SIG-M5 (cell line): ENCODE measurements around the gene TNS3.
"Not testable (repeated sequence)": the region's sequence is repeated elsewhere in the genome, so short reads cannot be mapped to it uniquely, and the experiment has no call there.

Experiments used
- DNase-seq: peaks from one replicate; lab custom pipeline; 2025; lab: John Stamatoyannopoulos, UW

Gene TNS3

DNA sequence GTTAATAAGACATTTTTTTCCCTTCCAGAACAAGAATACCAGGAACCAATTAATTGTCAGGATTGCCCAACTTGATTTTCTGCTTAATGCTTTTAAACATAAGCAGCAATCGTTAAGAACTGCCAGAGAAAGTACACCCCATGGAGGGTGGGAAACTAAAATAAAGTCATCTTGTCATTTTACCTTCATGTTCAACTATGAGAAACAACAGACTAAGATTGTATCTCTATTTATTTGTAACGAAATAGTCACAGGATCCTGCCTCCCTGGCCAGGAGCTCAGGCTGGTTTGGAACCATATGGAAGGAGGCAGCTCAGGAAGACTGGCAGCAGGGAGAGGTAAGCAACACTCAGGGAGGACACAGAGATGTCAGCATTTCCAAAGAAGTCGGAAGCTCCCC is 129.6 kb downstream of the TNS3 start:
- no peak for DNase-seq

DNA sequence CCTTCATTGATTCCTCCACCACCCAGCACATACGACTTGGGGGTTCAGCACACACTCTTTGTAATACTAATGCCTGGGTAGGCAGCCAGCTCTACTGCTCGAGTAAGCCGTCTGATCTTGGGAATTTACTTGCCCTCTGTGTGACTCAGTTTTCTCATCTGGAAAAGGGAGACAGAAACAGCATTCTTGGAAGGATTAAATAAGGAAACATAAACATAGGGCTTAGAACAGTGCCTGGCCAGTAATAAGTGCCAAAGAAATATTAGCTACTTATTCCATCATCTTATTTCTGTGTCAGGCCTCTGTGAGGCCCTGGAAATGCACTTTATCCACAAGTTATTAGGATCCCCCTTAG is 130.1 kb downstream of the TNS3 start:
- DNase-seq, result no peak

DNA sequence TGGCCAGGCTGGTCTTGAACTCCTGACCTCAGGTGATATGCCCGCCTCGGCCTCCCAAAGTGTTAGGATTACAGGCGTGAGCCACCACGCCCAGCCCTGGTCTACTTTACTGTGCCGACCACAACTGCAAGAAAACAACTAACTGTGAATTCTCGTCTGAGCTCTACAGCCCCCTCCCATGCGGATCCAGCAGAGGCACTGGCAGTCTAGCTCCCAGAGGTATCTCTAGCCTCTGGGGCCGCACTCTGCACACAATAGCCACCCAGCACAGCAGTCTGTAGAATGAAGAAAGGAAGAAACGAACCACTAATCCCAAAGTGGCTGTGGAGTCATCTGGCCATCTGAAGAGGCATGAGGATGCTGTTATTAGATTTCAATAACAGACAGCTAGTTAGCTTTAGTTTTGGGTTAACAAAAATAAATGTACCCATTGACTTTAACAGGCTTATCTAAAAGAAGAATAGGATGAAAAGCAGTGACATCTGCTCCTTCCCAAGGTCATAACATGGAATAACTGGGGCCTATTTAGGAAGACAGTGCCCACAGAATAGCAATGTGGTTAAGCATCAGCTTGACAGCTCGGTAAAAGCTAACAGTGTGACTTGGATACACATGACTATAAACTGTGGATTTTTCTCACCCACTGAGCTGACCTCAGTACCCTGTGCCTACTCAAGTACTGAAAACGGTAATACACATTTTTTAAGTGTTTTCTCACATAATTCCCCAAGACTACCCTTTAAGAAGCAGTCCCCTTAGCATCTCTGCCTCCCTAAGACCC is 131.9 kb downstream of the TNS3 start:
- DNase-seq, result no peak

DNA sequence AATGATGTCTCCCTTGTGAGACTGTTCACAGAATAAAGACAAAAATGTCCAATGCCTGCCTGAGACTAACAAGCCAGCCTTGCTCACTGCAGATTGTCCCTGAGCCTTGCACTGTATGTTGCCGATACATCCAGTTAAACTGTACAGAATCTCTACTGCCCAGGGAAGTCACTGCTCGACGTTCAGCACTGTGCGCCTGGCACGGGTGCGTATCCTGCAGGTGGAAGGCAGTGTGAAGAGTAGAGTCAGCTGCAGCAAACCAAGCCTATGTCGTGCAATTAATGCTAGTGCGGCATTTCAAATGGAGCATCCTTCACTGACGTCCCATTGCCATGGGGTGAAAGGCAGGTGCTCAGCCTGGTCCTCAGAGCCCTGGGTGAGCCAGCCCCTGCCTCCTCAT is 132.9 kb downstream of the TNS3 start:
- no peak for DNase-seq

DNA sequence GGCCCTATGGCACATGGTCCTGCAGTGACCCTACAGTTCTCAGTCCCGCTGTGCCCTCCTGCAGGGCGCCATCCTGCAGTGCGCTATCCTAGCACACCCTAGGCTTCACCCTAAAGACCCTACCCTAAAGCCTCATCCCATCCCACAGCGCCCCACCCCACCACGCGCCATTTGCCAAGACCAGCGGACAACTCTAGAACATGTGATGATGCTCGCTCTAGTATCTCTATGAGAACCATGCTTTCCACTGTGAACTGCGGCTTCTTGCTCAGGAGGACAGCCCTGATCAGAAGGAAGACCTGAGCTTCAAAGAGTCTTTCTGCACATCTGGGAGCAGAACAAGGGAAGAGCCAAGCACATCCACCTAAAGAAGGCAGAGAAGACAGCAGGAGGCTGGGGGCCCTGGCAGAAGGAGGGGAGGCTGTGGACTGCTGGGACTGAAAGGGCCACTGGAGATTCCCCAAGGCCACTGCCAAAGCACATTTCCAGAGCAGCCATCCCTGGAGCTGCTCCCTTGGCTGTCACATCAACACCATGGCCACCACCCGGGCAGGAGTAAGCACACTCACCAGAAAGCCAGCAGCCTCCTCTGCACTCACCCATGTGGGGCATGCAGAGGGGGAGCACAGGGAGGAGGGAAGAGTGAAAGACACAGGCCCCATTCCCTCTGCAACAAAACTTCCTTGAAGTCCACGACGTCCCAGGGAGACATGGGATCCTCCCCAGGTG is 134.1 kb downstream of the TNS3 start:
- no peak for DNase-seq

DNA sequence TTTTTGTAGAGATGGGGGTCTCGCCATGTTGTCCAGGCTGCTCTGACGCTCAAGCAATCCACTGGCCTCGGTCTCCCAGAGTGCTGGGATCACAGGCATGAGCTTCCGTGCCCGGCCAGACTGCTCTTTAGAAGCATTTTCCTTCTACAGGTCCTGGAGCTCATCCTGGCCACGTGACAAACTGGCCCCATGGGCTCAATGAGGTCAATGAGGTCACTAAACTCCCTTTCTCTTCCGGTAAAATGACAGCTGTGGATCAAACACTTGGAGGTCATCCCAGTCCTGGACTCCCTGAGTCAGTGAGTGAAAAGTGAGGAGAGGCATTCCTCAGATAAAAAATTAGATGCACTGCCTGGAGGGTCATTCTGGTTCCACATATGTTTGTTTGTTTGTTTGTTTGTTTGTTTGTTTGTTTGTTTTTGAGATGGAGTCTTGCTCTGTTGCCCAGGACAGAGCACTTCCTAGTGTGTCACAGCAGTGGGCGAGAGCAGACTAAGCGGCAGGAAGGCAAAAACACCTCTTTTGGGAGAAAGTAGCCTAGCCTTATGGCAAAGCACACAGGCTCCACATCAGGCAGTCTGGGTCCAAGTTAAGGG is 134.9 kb downstream of the TNS3 start:
- no peak for DNase-seq

DNA sequence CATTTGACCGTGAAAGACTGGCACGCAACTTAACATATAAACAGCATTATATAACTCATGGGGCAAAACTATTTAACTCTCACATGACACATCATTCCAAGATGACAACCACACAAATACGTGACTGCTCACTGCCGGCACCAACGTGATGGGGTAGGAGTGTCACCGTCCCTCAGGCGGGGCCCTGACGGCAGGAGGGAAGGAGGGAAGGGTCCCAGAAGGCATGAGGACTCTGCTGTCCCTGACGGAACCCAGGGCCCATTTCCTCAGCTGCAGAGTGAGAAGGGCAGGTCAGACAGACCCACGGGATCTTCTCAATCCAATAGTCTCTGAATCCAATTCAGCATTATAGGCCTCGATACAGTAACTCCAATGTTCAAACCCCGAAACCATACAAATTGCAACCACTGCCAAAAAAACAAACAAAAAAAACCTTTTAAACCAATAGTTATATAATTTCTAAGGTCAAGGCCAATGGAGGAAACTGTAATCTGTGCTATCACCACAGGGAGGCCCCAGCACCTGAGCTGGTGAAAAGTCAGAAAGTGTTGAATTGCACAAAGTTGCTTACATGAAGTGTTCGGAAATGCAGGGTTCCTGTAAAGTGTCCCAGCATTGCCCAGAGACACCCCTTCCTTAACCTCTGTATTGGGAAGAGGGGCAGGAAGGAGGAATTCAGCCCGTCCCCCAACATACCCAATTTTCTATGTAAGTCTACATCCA is 137.4 kb downstream of the TNS3 start:
- DNase-seq, result no peak

DNA sequence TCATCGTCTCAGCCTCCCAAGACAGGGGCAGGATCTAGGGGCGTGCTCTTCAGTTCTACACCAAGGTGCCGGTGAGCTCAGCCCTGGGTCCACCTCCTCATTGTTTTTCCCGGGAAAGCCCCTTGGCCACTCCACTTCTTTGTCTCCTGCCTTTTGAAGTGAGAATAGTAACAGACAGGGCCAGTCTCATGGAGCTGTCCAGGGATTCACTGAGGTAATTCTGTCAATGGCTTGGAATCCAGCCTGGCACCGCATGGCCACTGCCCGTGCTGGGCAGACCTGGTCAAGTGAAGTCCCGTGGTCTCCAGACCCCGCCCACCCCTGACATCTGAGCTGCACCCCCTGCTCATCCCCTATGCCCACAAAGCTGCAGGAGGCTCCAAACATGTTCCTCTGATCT is 138.9 kb downstream of the TNS3 start:
- no peak for DNase-seq

DNA sequence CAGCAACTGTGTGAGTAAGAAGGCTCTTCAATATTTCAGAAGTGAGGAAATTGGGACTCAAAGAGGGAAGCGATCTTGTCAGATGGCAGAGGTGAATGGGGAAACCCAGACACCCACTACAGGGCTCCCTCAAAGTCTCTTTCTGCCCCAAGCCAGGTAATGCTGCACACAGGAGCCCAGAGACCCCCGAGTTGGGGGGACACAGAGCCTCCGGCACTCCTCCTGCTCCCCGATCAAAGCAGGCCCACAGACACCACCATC is 139.4 kb downstream of the TNS3 start:
- no peak for DNase-seq

DNA sequence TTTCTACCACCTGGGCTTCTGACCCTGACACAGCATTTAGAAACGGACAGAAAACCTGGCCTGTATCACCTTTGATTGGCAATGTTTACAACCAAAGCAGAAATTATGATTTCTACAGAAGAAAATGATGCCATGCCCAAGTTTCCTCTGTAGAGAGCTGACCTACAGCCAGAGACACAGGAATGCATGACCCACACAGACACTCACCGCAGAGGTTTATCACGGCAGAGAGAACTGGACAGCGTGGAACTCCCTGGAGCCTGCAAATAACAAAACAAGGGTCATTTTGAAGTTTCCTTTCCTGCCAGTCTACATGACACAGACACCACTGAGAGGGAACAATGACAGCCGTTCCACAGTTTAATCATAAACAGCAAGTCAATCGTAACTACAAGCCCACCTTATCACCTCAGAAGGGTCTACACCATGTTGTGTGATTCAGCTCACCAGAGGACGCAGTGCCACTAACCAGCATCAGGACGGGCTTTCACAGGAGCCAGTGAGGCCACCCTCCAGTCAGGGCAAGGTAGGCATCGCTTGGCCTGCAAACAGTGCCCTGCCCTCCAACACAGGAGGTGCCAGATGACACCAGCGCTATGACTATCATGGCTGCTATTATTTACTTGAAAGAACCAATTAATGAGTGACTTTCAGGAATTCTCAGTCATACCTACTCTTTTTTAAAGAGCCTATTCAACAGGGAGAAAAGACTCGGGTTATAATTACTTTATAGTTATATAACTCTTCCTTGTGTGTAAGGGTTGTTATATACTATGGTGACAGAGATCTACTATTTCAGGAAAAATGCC is 139.9 kb downstream of the TNS3 start:
- DNase-seq, result no peak

DNA sequence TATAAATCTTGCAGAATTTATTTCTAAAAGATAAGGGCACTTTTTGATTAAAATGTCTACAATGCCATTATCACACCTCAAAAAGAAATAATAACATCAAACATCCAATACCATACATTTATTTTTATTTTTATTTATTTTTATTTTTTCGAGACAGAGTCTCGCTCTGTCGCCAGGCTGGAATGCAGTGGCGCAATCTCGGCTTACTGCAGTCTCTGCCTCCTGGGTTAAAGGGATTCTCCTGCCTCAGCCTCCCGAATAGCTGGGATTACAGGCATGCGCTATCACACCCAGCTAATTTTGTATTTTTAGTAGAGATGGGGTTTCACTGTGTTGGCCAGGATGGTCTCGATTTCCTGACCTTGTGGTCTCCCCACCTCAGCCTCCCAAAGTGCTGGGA is 140.9 kb downstream of the TNS3 start:
- not testable (repeated sequence) for DNase-seq

DNA sequence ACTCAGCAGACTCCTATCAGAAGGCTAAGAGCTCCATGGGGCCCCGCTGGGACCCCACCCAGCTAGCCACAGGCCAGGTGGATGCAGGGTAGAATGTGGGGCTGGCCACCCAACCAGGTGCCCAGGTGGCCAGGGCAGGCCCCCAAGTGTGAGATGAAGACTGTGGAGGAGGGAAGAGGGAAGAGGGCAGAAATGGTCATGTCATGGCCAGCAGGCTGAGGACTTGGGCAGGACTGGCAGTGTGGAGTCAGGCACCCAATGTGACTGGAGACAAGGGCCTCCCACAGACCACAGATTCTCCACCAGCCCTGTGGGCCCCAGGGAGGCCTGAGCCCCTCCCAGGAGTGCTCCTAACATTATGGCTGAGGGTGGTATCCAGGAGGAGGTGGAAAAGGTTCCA is 141.6 kb downstream of the TNS3 start:
- no peak for DNase-seq

DNA sequence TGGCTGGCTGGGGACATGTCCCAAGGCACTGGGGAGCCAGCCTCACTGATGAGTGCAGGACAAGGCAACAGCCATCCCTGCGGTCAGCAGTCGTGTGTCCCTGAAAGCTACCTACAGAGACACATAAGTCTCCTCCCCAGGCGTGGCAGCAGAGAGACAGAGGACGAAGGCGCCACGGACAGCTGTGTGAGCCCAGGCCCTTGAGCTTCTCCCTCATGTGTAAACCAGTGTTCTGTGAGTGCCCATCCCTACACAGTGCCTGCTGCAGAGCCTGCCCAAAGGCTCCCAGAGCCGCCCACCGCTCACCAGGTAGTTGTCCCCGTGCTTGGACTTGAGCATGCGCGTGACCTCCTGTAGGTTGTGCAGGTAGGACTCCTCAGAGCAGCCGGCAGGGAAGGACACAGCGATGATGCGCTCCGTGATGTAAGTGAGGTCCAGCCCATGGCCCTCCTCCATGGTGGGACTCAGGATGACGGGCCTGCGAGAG is 142.7 kb downstream of the TNS3 start:
- no peak for DNase-seq

DNA sequence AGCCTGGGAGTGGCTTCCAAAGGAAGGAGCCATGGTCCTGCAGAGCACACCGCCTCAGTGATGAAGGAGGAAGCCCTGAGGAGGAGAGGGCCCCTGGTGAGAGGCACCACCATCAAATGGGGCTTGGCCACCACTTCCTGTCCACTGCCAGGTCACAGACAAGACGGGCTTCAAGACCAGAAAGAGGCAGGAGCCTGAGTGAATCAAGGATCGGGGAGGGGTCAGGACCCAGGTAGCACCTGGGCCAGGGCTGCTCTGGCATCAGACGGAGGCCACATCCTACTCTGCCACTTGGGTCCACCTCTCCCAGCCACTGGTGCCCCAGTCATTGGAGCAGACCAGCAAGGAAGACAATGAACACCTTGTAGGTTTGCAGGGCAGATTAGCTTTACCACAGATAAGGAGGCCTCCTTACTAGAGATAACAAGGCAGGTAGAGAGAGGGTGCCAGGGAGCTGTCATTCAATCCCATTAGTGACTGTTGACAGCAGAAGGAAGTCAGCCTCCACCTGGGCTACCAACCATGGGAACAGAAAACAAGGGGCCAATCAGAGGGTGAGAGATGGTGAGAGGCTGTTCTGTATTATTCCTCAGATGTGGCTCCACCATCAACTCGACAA is 143.4 kb downstream of the TNS3 start:
- no peak for DNase-seq

DNA sequence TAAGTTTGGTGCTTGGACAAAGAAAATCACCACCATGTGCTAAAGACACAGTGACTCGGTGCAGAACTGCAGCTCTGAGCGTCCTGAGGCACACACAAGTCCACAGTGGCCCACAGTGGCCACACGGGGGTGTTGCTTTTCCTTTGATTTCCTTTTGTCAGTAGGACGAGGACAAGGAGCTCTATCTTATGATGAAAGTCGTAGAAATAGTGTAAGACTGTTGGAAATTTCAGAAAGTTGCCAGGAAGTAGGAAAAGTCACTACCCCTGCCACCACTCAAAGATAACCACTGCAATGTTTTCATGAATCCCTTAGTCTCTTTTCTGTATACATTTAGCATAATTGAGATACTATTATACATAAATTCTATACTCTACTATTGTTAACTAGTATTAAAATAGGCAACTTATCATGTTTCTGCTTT is 146.0 kb downstream of the TNS3 start:
- no peak for DNase-seq

DNA sequence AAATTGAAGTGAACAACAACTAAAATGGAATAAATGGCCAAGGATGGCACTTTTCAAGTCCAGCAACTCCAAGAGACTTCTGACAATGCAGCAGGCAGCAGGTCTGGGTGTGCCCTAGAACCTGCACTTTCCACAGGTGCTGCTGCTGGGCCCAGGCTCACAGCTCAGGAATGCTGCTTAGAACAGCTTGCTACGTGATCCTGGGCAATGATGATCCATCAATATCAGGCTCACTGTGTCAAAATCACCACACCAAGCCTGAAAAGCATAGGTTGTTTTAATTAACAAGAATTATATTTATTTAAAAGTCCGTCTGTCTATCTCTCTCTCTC is 148.4 kb downstream of the TNS3 start:
- DNase-seq, result no peak

DNA sequence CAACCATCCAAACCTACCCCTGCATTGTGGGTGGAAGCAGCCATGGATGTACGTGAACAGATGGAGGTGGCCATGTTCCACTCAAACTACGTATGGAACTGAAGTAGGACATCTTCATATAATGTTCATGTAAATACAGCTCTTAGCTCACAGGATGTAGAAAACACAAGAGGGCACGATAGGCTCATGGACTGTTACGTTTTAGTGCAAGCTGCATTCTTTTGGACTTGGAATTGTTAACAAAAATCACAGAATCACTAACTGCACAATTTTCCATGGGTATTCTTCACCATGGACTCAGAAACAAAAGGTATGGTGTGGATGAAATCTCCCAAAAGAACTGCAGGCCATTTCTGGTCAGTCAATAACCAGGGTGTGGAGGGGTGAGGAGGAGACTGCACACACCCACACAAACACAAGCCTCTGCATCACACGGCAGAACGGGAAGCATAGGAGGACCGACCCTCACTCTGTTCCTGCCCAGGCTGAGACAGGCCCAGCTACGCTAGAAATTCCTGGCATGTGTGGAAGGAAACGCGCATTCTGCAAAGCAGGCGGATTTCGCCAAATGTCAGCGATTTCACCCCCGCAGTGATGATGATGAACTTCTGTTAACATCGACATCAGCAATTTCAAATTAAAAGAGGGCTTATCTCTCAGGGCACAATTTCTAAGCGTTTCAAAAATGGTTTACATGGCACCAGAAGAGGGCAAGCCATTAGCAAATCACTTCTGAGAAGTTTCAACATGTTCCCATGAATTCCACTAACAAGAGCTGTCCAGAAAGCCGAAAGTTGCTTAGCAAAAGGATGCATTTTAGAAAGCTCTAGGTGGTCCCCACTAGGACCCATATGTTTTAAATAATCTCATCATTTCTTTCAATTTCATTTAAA is 149.0 kb downstream of the TNS3 start:
- DNase-seq, result no peak

DNA sequence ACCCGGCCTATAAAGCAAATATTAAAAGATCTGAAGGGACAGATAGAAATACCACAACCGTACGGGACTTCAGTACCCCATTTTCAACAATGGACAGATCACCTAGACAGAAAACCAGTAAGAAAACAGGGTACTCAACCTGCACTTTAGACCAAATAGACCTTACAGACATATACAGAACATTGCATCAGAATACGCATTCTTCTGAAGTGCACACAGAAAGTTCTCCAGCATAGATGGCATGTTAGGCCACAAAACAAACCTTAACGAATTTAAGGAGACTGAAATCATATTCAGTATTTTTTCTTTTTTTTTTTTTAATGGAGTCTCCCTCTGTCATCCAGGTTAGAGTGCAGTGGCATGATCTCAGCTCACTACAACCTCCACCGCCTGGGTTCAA is 151.5 kb downstream of the TNS3 start:
- no peak for DNase-seq

DNA sequence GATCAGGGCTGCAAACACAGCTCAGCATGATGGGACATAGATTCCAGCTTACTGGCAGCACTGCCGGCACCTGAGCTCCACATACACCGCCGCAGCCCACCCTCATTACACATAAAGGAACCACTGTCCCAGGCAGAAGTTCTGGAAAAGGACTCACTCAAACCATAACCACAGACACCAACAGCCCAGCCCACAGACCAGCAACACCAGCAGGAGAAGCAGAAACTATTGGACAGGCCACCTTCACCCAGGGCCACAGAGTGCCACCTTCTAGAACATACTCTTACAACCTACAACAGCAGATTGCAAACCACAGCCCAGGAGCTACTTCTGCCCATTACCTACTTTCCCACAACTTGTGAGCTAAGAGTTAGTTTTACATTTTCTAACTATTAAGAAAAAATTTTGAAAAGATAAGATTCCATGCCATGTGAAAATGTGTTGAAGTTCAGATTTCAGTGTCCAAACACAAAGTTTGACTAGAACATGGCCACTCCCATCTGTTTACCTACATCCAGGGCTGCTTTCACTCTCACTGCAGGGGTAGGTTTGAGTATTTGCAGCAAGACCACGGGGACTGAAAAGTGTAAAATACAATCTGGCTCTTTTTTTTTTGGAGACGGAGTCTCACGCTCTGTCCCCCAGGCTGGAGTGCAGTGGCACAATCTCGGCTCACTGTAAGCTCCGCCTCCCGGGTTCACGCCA is 153.0 kb downstream of the TNS3 start:
- no peak for DNase-seq
